ENCODE measurements around the gene ACAD10.

ACAD10 gene

GRCh38 chr12:111776836-111777344 is 91.0 kb downstream of the ACAD10 start:
- DNase-seq (ENCODE audit: low spot score): no peak

DNA sequence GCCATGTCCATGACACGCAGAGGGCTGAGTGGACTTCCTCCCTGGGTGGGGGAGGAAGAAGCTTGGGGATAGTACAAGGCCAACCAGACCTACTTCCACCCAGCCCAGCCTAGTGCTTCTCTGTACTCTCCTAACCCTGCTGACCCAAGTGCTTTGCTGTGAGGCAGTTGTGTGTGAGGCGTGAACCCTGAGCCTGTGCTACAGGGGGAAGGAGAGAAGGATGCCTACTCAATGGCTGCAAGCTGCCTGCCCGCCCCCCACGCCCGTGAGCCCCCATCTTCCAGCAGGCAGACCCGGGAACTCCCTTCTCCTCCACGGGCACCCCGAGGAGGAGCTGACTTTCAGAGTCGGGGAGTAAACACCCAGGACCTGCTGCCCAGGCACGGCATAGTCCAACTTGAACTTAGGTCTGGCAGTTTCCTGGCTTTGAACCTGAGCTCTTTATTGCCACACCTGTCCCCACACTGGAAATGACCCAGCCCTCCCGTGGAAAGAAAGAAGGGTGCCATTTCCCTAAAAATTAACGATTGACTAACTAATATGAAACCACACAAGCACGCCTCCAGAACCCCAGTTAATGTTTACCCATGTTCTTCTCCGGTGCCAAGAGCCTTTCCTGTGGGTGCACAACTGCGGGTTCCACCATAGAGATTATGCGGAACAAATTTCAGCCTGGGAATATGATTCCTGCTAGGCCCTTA is 91.6 kb downstream of the ACAD10 start:
- DNase-seq (ENCODE audit: low spot score): no peak

GRCh38 chr12:111780166-111780565 is 94.3 kb downstream of the ACAD10 start:
- DNase-seq (ENCODE audit: low spot score): no peak

DNA sequence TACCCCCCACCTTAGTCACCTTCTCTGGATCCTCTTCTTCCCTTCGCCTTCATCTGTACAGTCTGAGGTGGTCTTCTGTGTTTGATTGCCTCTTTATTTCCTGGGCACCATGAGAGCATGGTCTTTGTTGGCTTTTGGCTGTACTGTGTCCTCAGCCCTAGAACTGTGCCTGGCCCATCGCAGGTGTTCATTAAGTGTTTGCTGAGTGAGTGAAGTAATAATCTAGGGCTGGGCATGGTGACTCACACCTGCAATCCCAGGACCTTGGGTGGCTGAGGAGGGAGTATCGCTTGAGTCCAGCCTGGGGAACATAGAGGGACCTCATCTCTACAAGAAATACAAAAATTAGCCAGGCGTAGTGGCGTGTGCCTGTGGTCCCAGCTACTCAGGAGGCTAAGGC is 94.8 kb downstream of the ACAD10 start:
- DNase-seq (ENCODE audit: low spot score): no peak

DNA sequence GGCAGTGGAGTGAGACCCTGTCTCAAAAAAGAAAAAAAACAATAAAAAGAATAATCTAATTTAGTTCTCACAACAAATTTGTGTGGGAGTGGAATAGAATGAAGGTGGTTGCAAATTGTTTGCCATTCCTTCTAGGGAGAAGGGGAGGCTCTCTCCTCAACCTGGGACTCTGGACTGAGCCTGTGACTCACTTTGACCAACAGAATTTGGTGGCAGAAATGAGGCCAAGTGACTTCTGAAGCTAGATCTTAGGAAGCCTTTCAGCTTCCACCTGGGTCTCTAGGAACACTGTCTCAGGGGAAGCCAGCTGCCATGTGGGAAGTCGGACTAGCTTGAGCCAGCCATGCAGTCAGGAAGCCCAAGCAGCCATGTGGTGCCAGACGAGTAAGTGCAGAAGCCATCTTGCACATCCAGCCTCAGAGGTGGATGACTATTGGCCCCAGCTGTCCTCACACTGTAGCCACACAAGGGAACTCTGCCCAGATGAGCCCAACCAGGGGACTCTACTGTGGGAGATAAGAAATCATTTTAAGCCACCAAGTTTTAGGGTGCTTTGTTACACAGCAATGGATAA is 95.3 kb downstream of the ACAD10 start:
- DNase-seq (ENCODE audit: low spot score): no peak

DNA sequence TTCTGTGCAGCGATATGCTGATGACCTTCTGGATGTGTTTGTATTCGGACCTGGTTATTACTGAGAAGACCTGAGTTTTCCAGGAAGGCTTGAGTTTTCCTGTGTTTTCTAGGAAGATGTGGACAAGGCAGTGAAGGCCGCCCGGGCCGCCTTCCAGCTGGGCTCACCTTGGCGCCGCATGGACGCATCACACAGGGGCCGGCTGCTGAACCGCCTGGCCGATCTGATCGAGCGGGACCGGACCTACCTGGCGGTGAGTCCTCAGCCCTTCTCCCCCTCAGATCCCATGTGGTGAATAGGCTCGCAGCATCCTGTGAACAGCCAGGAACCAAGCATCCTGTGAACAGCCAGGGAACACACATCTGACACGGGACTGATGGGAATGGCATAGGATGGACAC is 97.2 kb downstream of the ACAD10 start:
- no peak for DNase-seq (ENCODE audit: low spot score)

GRCh38 chr12:111784953-111785352 is 99.1 kb downstream of the ACAD10 start:
- DNase-seq (ENCODE audit: low spot score): no peak

DNA sequence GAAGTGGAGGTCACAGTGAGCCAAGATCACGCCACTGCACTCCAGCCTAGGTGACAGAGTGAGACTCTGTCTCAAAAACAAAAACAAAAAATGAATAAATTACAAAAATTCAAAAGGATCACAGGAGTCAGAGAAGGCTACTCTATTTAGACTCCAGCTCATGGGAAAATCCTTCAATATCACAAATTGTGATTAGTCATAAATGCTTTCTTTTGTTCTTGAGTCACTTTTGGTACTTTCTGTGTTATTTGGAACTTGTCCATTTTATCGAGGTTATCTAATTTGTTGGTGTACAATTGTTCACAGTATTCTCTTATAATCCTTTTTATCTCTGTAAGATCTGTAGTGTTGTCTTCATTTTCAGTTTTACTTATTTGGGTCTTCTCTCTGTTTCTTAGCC is 99.8 kb downstream of the ACAD10 start:
- no peak for DNase-seq (ENCODE audit: low spot score)

- DNase-seq (ENCODE audit: low spot score): peak; percentile 43
Measured at GRCh38 chr12:111788178-111788654, 102.4 kb downstream of the ACAD10 start.

- no peak for DNase-seq (ENCODE audit: low spot score)
Measured at GRCh38 chr12:111789779-111790178, 103.9 kb downstream of the ACAD10 start.

DNA sequence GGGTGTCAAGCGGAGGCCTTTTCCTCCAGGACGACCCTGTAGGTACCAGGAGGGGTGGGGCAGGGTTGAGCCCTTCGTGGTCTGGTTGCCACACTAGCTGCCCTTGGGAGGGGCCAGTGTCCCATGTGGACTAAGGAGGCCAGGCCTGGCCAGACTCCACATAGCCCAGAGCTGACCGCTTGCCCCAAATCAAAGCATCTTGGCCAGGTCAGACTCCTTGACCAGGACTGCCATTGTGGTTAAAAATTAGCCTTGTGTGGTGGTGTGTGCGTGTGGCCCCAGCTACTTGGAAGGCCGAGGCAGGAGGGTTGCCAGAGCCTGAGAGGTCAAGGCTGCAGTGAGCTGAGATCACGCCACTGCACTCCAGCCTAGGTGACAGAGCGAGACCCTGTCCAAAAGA is 105.7 kb downstream of the ACAD10 start:
- no peak for DNase-seq (ENCODE audit: low spot score)

DNA sequence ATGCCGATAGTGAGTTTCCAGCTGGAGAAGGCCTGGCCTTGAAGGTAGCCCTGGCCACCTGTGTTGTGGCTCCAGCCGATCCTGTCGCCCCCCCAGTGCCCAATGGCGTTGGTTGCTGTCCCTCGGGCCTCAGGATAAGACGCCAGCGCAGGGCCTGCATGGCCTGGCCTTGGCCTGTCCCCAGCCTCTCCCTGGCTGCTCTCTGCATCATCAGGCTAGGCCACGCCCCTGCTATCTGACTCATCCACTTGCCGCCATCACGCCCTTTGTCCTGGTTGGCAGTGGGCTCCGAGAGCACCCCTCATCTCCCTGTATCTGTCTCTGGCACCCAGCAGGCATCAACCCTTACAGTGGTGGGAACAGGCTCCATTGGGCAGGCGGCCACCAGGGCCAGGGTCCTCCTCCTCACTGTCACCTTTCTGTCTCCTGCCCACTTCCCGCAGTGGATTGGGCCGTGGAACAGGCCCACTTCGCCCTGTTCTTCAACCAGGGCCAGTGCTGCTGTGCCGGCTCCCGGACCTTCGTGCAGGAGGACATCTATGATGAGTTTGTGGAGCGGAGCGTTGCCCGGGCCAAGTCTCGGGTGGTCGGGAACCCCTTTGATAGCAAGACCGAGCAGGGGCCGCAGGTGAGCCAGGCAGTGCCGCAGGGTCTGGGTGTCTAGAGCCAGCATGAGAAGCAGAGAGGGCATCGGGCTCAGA is 106.5 kb downstream of the ACAD10 start:
- DNase-seq (ENCODE audit: low spot score): no peak

DNA sequence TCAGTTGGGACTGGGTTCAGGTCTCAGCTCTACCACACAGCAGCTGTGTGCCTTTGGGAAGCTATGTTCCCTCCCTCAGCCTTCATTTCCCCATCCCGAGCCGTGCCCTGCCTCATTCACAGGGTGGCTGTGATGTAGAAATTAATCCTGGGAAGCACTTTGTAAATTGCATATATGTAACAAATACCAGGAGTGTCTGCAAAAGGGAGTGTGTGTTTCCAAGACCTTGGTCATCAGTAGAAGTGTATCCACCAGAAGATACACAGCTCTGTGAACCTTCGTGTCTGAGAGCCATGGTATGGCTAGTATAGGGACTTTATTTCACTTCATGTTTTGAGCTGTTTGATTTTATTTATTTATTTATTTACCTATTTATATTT is 107.0 kb downstream of the ACAD10 start:
- no peak for DNase-seq (ENCODE audit: low spot score)

DNA sequence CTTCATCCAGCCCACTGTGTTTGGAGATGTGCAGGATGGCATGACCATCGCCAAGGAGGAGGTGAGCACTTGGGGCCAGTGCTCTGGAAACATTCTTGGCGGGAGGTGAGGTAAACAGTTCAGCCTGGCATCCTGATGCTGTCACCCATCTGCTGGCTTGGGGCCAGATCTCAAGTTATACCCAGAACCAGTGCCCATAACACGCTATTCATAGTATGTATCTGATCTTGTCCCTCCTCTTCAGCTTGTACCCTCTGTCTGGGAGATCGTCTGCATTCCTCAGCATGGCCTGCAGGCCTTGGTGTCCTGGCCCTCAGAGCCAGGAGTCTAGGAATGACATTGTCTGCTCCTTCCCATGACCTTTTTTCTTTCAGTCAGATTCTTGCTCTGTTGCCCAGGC is 112.3 kb downstream of the ACAD10 start:
- no peak for DNase-seq (ENCODE audit: low spot score)

DNA sequence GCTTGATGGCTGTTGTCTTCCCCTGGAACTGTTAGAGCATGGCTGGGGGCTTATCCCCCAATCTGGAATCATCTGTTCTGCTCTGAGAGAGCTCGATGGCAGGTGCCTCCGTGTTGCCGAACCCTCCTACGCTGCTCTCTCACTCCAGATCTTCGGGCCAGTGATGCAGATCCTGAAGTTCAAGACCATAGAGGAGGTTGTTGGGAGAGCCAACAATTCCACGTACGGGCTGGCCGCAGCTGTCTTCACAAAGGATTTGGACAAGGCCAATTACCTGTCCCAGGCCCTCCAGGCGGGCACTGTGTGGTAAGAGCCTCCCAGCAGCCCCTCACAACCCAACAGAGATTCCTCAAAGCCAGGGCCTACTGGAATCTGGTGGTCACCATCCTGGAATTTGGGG is 113.9 kb downstream of the ACAD10 start:
- no peak for DNase-seq (ENCODE audit: low spot score)

GRCh38 chr12:111803038-111803626 is 117.3 kb downstream of the ACAD10 start:
- no peak for DNase-seq (ENCODE audit: low spot score)

DNA sequence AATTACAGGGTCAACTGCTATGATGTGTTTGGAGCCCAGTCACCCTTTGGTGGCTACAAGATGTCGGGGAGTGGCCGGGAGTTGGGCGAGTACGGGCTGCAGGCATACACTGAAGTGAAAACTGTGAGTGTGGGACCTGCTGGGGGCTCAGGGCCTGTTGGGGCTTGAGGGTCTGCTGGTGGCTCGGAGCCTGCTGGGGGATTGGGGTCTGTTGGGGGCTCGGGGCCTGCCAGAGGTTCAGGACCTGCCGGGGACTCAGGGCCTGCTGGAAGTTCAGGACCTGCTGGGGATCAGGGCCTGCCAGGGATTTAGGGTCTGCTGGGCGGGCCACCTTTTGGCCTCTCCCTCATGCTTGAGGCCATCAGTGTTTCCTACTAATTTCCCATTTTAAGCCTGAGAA is 118.0 kb downstream of the ACAD10 start:
- no peak for DNase-seq (ENCODE audit: low spot score)

DNA sequence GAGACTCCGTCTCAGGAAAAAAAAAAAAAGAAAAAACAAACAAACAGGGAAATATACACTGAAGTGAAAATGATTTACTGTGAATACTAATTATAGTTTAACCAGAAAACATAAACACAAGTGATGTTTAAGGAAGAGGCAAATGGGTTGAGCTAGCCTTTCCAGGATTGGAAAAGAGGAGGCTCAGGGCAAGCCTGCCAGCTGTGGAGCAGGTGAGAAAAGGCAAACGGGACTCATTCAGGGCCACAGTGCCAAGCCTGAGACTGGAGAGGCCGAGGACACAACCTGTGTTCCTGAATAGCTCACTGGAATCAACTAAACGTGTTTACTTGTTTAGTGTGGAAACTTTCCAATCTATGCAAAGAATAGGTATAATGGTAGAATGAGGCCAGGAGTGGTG is 120.5 kb downstream of the ACAD10 start:
- no peak for DNase-seq (ENCODE audit: low spot score)
